Lung (tissue), 12 donors: Measurements from ENCODE around the gene SRD5A3. TPM values are rescaled to one million over a fixed set of nuclear protein-coding genes. Genes with fewer than 3 reads are reported as not detected.
"Not testable (repeated sequence)": the region's sequence is repeated elsewhere in the genome, so short reads cannot be mapped to it uniquely, and the experiment has no call there.

ENCODE experiments used
- ATAC-seq: fragments of 200-7000 bp; cut with Tn5 transposase; one replicate; pipeline ENCODE4 v1.9.1; 2020; ENCODE audit warnings: moderate number of reproducible peaks; ENCODE audit not compliant: insufficient read depth, low FRiP score
- DNase-seq, 3 donors: peaks; one replicate each; pipeline ENCODE4 v3.0.0-alpha.2; 2013 to 2017
- H3K27ac ChIP-seq, 2 donors: one replicate each; pipeline ENCODE4 v1.5.1; 2013; ENCODE audit warnings: mild to moderate bottlenecking in 2 of 2, moderate library complexity in 2 of 2, control low read depth in 1 of 2, inconsistent platforms in 1 of 2, low read depth in 1 of 2, low read length in 1 of 2
- H3K27me3 ChIP-seq, 3 donors: one replicate each; pipeline ENCODE4 v1.5.1; 2013; ENCODE audit warnings: low read length in 2 of 3; ENCODE audit not compliant: control insufficient read depth in 3 of 3, insufficient read depth in 3 of 3
- H3K36me3 ChIP-seq, 4 donors: one replicate each; pipeline ENCODE4 v1.5.1; 2013; ENCODE audit warnings: low read length in 4 of 4, mild to moderate bottlenecking in 1 of 4, moderate library complexity in 1 of 4; ENCODE audit not compliant: control insufficient read depth in 4 of 4, insufficient read depth in 4 of 4
- H3K4me1 ChIP-seq, 5 donors: one replicate each; pipeline ENCODE4 v1.5.1; 2013; ENCODE audit warnings: low read length in 5 of 5, mild to moderate bottlenecking in 2 of 5, moderate library complexity in 1 of 5; ENCODE audit not compliant: control insufficient read depth in 5 of 5, insufficient read depth in 5 of 5
- H3K4me3 ChIP-seq: one replicate; pipeline ENCODE4 v1.5.1; 2013; ENCODE audit warnings: mild to moderate bottlenecking, control low read depth, moderate library complexity
- H3K9ac ChIP-seq, 2 donors: one replicate each; pipeline ENCODE4 v1.5.1; 2013; ENCODE audit warnings: low read length in 2 of 2, control low read depth in 1 of 2; ENCODE audit not compliant: insufficient read depth in 1 of 2
- H3K9me3 ChIP-seq, 4 donors: one replicate each; pipeline ENCODE4 v1.5.1; 2013; ENCODE audit warnings: low read length in 3 of 4, mild to moderate bottlenecking in 1 of 4, moderate library complexity in 1 of 4; ENCODE audit not compliant: control insufficient read depth in 4 of 4, insufficient read depth in 3 of 4
- CTCF ChIP-seq: IDR thresholded peaks from 2 replicates; pipeline ENCODE4 v1.5.1; 2012; ENCODE audit warnings: mild to moderate bottlenecking; ENCODE audit errors: control extremely low read depth, extremely low read depth
- WGBS, 2 donors: extraction: QIAGEN DNeasy Blood & Tissue Kit; methylation state at CpG; one replicate each; pipeline ENCODE4 v1.1.7; 2013; 5-methylcytosine and 5-hydroxymethylcytosine counted together
- polyA plus RNA-seq, 2 donors: library from polyadenylated mRNA; stranded (reverse); fragments of 200-250 nt; gene quantifications; one replicate each; pipeline ENCODE4 v1.2.1, GENCODE V29; 2013
- total RNA-seq, 2 donors: library from RNA; depleted of rRNA in 1 of 2; stranded (reverse); fragments of >200 nt in 1 of 2; gene quantifications; one replicate each; pipeline ENCODE4 v1.2.1, GENCODE V29; 2014 to 2021
- donor health status: control.
- donor health status: control.
- donor health status: Bipolar disorder and iron deficiency.
- donor health status: healthy.
- donor health status: DM: yes; HTN: yes; CAD: no.

SRD5A3 gene
- total and polyA plus RNA-seq, 4 donors, result 13.6 to 37.1 (median 24.0) TPM

GRCh38 chr4:55359397-55359916, 13.4 kb downstream of the SRD5A3 start:
- 67 to 86% methylated on average over 8 of the region's 8 CpGs for WGBS, 2 donors
- ATAC-seq (no peak), DNase-seq (no peak)

GRCh38 chr4:55362938-55363337, 16.9 kb downstream of the SRD5A3 start:
- not testable (repeated sequence) for H3K4me3 ChIP-seq, H3K9me3 ChIP-seq, H3K36me3 ChIP-seq, H3K27me3 ChIP-seq, H3K9ac ChIP-seq, DNase-seq, H3K27ac ChIP-seq, ATAC-seq
- 96 to 98% methylated on average over 9 of the region's 9 CpGs for WGBS, 2 donors
- H3K4me1 ChIP-seq, result peaks cover 0 to 11% (median 4%) of the 10 kb centered on the region in 5 donors

More at GRCh38 chr4:55359397-55359916, 13.4 kb downstream of the SRD5A3 start:
- Histone ChIP-seq H3K36me3 (peaks cover 0 to 2% (median 0%) of the 10 kb centered on the region in 4 donors), H3K9me3 (no peaks in the 10 kb centered on the region), H3K4me1 (peaks cover 0 to 11% (median 7%) of the 10 kb centered on the region in 5 donors), H3K4me3 (no peak overlapping the region), H3K27me3 (no peaks in the 10 kb centered on the region), H3K27ac (peak overlapping the region in 1 of 2 donors; percentile 66), H3K9ac (no peak overlapping the region)
- no peak for TF ChIP-seq CTCF

DNA sequence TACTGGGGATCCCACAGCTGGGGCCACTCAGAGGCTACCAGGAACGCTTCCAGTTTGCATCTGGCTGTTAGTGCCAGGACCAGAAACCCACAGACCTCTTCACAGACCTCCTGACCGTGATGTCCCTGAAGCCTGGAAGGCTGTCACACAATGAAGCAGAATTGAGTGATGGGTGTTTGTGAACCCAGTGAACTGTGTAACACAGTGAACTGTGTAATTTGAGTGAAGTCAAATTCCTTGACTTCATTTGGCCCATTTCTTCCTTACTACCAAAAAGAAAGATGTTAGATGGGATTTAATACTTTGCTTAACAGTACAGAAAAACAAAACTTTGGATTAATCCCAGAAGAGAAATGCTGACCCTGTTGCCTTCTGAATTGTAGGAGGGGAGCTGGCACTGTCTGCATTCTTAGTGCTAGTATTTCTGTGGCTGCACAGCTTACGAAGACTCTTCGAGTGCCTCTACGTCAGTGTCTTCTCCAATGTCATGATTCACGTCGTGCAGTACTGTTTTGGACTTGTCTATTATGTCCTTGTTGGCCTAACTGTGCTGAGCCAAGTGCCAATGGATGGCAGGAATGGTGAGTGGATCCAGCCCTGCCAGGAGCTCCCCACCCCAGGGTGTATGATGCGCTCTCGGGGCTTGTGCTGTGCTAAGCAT, 17.8 kb downstream of the SRD5A3 start:
- H3K4me3 ChIP-seq, result no peak overlapping the region
- ATAC-seq, result no peak
- no peaks in the 10 kb centered on the region for H3K9me3 ChIP-seq
- peak; percentile 51 to 70 (median 53) for DNase-seq
- H3K4me1 ChIP-seq, result peaks cover 0 to 11% (median 4%) of the 10 kb centered on the region in 5 donors
- no peak for TF ChIP-seq CTCF
- 85 to 93% methylated on average over 9 of the region's 9 CpGs for WGBS, 2 donors
- peaks cover 0 to 5% (median 1%) of the 10 kb centered on the region in 4 donors for H3K36me3 ChIP-seq
- H3K9ac ChIP-seq, result peak overlapping the region in 1 of 2 donors; percentile 8
- no peaks in the 10 kb centered on the region for H3K27me3 ChIP-seq
- H3K27ac ChIP-seq, result no peak overlapping the region

DNA sequence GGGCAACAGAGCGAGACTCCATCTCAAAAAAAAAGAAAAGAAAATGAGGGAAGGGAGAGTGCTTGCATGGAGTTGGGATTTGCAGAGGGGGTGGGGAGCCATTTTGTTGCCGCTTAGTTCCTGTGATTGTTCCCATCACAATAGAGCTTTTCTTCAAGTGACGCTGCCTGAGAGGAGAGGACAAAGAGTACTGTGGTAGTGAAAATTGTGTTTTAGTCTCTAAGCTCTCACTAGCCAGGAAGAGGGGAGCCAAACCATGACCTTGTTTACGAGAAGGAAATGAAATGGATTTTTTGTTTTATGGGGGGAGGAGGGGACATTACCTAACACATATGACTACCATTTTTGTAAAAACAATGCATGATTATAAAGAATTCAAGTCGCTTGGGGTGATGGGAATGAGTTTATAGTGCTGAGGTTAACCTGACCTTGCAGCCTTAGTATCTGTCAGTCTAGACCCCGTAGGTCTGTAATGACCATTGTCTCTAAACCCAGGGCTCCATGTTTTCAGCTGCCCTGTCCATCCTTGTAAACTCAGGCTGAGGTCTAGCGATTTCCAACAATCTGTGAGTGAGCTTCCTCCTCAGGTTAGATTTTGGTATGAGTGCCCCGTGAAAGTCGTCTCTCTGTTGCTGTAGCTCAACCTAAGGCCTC, 18.8 kb downstream of the SRD5A3 start:
- no peak for TF ChIP-seq CTCF
- no peaks in the 10 kb centered on the region for H3K27me3 ChIP-seq
- H3K4me1 ChIP-seq, result peaks cover 0 to 11% (median 0%) of the 10 kb centered on the region in 5 donors
- WGBS, 2 donors, result 87 to 92% methylated on average over 9 of the region's 9 CpGs
- H3K36me3 ChIP-seq, result peaks cover 0 to 5% (median 4%) of the 10 kb centered on the region in 4 donors
- no peak overlapping the region for H3K4me3 ChIP-seq
- DNase-seq, result no peak
- no peaks in the 10 kb centered on the region for H3K9me3 ChIP-seq
- no peak overlapping the region for H3K9ac ChIP-seq
- peak overlapping the region in 1 of 2 donors; percentile 26 for H3K27ac ChIP-seq
- no peak for ATAC-seq
